GM12874 (cell line): Measurements from ENCODE around the gene GIGYF2.

Experiments
- TF ChIP-seq, protein P1 (sequence below): IDR thresholded peaks from 2 replicates; pipeline ENCODE4 v1.5.1; 2011; ENCODE audit warnings: low read depth, mild to moderate bottlenecking, control low read depth, low read length, moderate library complexity; ENCODE audit not compliant: insufficient read depth

Gene GIGYF2

GRCh38 chr2:232817756-232818155 lies 120.6 kb downstream of the GIGYF2 start:
- TF ChIP-seq, protein P1, sequence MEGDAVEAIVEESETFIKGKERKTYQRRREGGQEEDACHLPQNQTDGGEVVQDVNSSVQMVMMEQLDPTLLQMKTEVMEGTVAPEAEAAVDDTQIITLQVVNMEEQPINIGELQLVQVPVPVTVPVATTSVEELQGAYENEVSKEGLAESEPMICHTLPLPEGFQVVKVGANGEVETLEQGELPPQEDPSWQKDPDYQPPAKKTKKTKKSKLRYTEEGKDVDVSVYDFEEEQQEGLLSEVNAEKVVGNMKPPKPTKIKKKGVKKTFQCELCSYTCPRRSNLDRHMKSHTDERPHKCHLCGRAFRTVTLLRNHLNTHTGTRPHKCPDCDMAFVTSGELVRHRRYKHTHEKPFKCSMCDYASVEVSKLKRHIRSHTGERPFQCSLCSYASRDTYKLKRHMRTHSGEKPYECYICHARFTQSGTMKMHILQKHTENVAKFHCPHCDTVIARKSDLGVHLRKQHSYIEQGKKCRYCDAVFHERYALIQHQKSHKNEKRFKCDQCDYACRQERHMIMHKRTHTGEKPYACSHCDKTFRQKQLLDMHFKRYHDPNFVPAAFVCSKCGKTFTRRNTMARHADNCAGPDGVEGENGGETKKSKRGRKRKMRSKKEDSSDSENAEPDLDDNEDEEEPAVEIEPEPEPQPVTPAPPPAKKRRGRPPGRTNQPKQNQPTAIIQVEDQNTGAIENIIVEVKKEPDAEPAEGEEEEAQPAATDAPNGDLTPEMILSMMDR, result no peak

- TF ChIP-seq, protein P1, result no peak
These were observed 132.9 kb downstream of the GIGYF2 start for GRCh38 chr2:232829988-232830387.

DNA sequence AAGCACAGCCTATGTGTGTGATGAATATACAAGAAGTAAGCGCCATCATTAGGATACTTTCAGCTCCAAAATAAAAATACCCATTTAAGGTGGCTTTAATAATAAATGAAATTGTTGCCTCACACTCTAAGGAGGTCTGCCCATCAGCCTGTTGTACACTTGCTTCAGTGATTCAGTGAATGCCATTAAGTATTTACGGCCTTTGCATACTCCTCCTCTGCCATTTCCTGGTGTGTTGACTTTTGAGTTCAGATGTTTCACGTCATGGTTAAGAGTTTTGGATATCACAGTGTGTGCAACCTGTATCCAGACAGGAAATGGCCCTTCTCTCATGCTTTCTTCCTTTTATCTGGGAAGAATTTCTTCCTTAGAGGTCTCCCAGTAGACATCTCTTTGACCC lies 134.4 kb downstream of the GIGYF2 start:
- TF ChIP-seq, protein P1, result no peak

- TF ChIP-seq, protein P1, result no peak
These were observed 136.7 kb downstream of the GIGYF2 start for GRCh38 chr2:232833830-232834229.

- TF ChIP-seq, protein P1, result no peak
These were observed 138.6 kb downstream of the GIGYF2 start for GRCh38 chr2:232835687-232836208.

- TF ChIP-seq, protein P1, result no peak
These were observed 139.8 kb downstream of the GIGYF2 start for GRCh38 chr2:232836934-232837333.

DNA sequence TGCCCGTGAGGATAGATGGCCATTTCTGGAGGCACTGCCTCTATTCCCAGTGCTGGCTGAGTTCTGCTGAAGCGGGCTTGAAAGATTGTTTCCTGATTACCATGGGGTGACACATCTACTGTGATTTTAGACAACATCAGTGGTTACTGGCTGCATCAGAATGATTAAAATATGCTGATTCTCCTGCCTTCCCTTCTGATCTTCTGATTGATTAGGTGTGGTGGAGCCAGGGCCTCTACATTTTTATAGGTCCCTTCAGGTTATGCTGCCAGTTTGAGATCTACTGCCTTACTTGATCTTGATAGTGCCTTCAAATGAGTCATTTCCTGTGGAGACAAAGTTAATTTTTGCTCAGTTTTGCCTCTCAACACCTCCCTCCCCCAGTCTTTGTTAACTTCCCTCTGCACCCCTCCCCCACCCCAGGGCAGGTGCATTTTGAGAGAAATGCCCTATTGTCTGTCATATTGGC lies 141.3 kb downstream of the GIGYF2 start:
- TF ChIP-seq, protein P1, result no peak
